HepG2 (cell line): ENCODE data around the gene DPM1. TPM values are rescaled to one million over a fixed set of nuclear protein-coding genes. Genes with fewer than 3 reads are reported as not detected.
A peak's percentile ranks its signal among the peaks of the same experiment; 100 is the strongest.

Experiments used
- ATAC-seq: fragments of 200-7000 bp; cut with Tn5 transposase; 3 replicates; pipeline ENCODE4 v1.9.1; 2020; ENCODE audit warnings: mild to moderate bottlenecking, moderate library complexity
- BruUV-seq: library from RNA; stranded (reverse); fragments of 400-500 nt; replicated peaks from 2 replicates; lab custom pipeline; 2021; lab: Mats Ljungman, UMichigan
- CTCF ChIA-PET: fragments of 300-600 bp; formaldehyde crosslinking; extraction: SDS; loops from one replicate; lab custom pipeline; 2021; ENCODE audit warnings: low total read pairs, inconsistent platforms, low intra/inter-chr PET ratio; lab: Yijun Ruan, JAX
- POLR2A ChIA-PET: fragments of 350-600 bp; sonication (Branson Sonifier 250); formaldehyde crosslinking; loops from one replicate; lab custom pipeline; 2020; ENCODE audit warnings: antibody characterized with exemption, inconsistent platforms; lab: Yijun Ruan, JAX
- DNase-seq: peaks from one replicate; pipeline ENCODE4 v3.0.0-alpha.2; 2015; ENCODE audit warnings: low spot score
- FAIRE-seq: peaks from 3 replicates; lab custom pipeline; 2011; peaks lifted over from hg19 to GRCh38; lab: Jason Lieb, UNC
- H2AFZ ChIP-seq: one replicate; pipeline ENCODE4 v1.6.1; 2011; ENCODE audit warnings: low read length, inconsistent platforms
- H3K27ac ChIP-seq: fragments of 300-600 bp; 3 replicates; pipeline ENCODE4 v1.8.0; 2011; ENCODE audit warnings: mixed run types, mild to moderate bottlenecking, mixed read lengths, low read length, inconsistent platforms; ENCODE audit not compliant: insufficient read depth; ENCODE audit errors: extremely low read length
- H3K27me3 ChIP-seq, 2 experiments: fragments of 200-600 bp in 1 of 2; 2 replicates in 1 of 2; 3 replicates in 1 of 2; pipeline versions ENCODE4 v1.6.0 to v1.8.0; 2011; ENCODE audit warnings: low read length in 2 of 2, mild to moderate bottlenecking in 2 of 2, moderate library complexity in 2 of 2, inconsistent platforms in 1 of 2; ENCODE audit not compliant: insufficient read depth in 2 of 2, control insufficient read depth in 1 of 2
- H3K36me3 ChIP-seq, 2 experiments: fragments of 200-600 bp in 1 of 2; replicated peaks in 1 of 2; 2 replicates in 1 of 2; 3 replicates in 1 of 2; pipeline versions ENCODE4 v1.5.1 to v1.8.0; 2011; ENCODE audit warnings: low read length in 2 of 2, inconsistent platforms in 1 of 2; ENCODE audit not compliant: insufficient read depth in 2 of 2, control insufficient read depth in 1 of 2
- H3K4me1 ChIP-seq: 2 replicates; pipeline ENCODE4 v1.5.1; 2012; ENCODE audit warnings: low read length, inconsistent platforms; ENCODE audit not compliant: insufficient read depth
- H3K4me2 ChIP-seq: 2 replicates; pipeline ENCODE4 v1.6.0; 2011; ENCODE audit warnings: low read depth, low read length, inconsistent platforms
- H3K4me3 ChIP-seq, 3 experiments: fragments of 200-600 bp in 1 of 3; sonication (generic), shearing (Covaris generic) in 1 of 3; replicated peaks in 1 of 3; 2 replicates each; pipeline ENCODE4 v1.5.1; 2011 to 2016; ENCODE audit warnings: low read length in 3 of 3, inconsistent platforms in 2 of 3, low read depth in 2 of 3, mild to moderate bottlenecking in 2 of 3, control low read depth in 1 of 3, mixed read lengths in 1 of 3; ENCODE audit not compliant: insufficient read depth in 1 of 3
- H3K79me2 ChIP-seq: one replicate; pipeline ENCODE4 v1.6.1; 2011; ENCODE audit warnings: low read length, inconsistent platforms; ENCODE audit not compliant: insufficient read depth
- H3K9ac ChIP-seq: 2 replicates; pipeline ENCODE4 v1.6.0; 2011; ENCODE audit warnings: mild to moderate bottlenecking, low read depth, low read length, inconsistent platforms; ENCODE audit not compliant: insufficient read depth
- H3K9me3 ChIP-seq: 2 replicates; pipeline ENCODE4 v1.5.1; 2012; ENCODE audit warnings: mild to moderate bottlenecking, low read length
- H4K20me1 ChIP-seq: 2 replicates; pipeline ENCODE4 v1.6.0; 2011; ENCODE audit warnings: inconsistent platforms, mild to moderate bottlenecking, low read length, moderate library complexity; ENCODE audit not compliant: insufficient read depth
- CREB3 ChIP-seq: sonication (generic); formaldehyde crosslinking; IDR thresholded peaks from 2 replicates; pipeline ENCODE4 v1.5.0; 2020; ENCODE audit warnings: missing genetic modification reagents
- DR1 ChIP-seq: sonication (generic); formaldehyde crosslinking; IDR thresholded peaks from 2 replicates; pipeline ENCODE4 v1.8.0; 2021; ENCODE audit warnings: mild to moderate bottlenecking, missing genetic modification reagents, inconsistent platforms
- ONECUT2 ChIP-seq: sonication (generic); formaldehyde crosslinking; IDR thresholded peaks from 2 replicates; pipeline ENCODE4 v1.4.0; 2020; ENCODE audit warnings: missing genetic modification reagents
- SNAI1 ChIP-seq: sonication (generic); formaldehyde crosslinking; IDR thresholded peaks from 2 replicates; pipeline ENCODE4 v1.5.0; 2020; ENCODE audit warnings: mild to moderate bottlenecking, missing genetic modification reagents, borderline replicate concordance
- SRSF9 ChIP-seq: fragments of 200-400 bp; formaldehyde crosslinking; IDR thresholded peaks from 2 replicates; pipeline ENCODE4 v1.6.1; 2018; ENCODE audit warnings: borderline replicate concordance, mild to moderate bottlenecking, low read depth, low read length; ENCODE audit not compliant: insufficient read depth, poor library complexity, severe bottlenecking
- ZBTB39 ChIP-seq: sonication (generic); formaldehyde crosslinking; IDR thresholded peaks from 2 replicates; pipeline ENCODE4 v1.5.0; 2020; ENCODE audit warnings: missing genetic modification reagents
- ZNF121 ChIP-seq: sonication (generic); formaldehyde crosslinking; IDR thresholded peaks from 2 replicates; pipeline ENCODE4 v1.5.0; 2020; ENCODE audit warnings: mild to moderate bottlenecking, missing genetic modification reagents
- ZNF556 ChIP-seq: sonication (generic); formaldehyde crosslinking; IDR thresholded peaks from 2 replicates; pipeline ENCODE4 v1.4.0; 2020; ENCODE audit warnings: mild to moderate bottlenecking, missing genetic modification reagents, borderline replicate concordance
- ZNF703 ChIP-seq: sonication (generic); formaldehyde crosslinking; IDR thresholded peaks from 2 replicates; pipeline ENCODE4 v1.5.1; 2020; ENCODE audit warnings: missing genetic modification reagents, mild to moderate bottlenecking, moderate library complexity, borderline replicate concordance
- ZZZ3 ChIP-seq: sonication (generic); formaldehyde crosslinking; IDR thresholded peaks from 2 replicates; pipeline ENCODE4 v1.4.0; 2020; ENCODE audit warnings: missing genetic modification reagents, mild to moderate bottlenecking, borderline replicate concordance
- WGBS: methylation state at CpG from one replicate; pipeline ENCODE4 v1.1.6; 2017; ENCODE audit warnings: low lambda C conversion rate; 5-methylcytosine and 5-hydroxymethylcytosine counted together
- in situ Hi-C: cut with HindIII; loops from 2 replicates; pipeline ENCODE4 v1.10.0; 2017; ENCODE audit warnings: low pct_unique_long_range_greater_than_20kb; ENCODE audit not compliant: extremely low pct_ligation_motif_present
- intact Hi-C: fragments of 100-400 bp; cut with micrococcal nuclease; formaldehyde crosslinking; loops from one replicate; pipeline ENCODE4 v1.10.0; 2022; ENCODE audit not compliant: unreplicated experiment
- polyA plus RNA-seq, 8 experiments: library from polyadenylated mRNA; depleted of rRNA in 3 of 8; stranded (reverse) in 7 of 8; unstranded in 1 of 8; fragments of >200 nt; fragmentation: Illumina TruSeq in 4 of 8; extraction: Trizol in 4 of 8; gene quantifications; 2 replicates each; pipeline versions ENCODE4 v1.2.1 to v1.2.3, GENCODE V29; 2011 to 2016; ENCODE audit warnings: low read depth in 4 of 8, missing spikeins in 1 of 8, mixed read lengths in 1 of 8; ENCODE audit not compliant: insufficient read depth in 1 of 8
- total RNA-seq, 5 experiments: library from RNA; depleted of rRNA; stranded (reverse); fragments of >200 nt; fragmentation: Illumina TruSeq; extraction: Trizol; gene quantifications; 2 replicates each; pipeline ENCODE4 v1.2.3, GENCODE V29; 2016; ENCODE audit warnings: low read depth in 1 of 5
- TF ChIP-seq, protein P1 (sequence below): sonication (generic); formaldehyde crosslinking; IDR thresholded peaks from 2 replicates; pipeline ENCODE4 v1.4.0; 2020; ENCODE audit warnings: missing genetic modification reagents, mild to moderate bottlenecking, borderline replicate concordance
- TF ChIP-seq, protein P2 (sequence below): sonication (generic); formaldehyde crosslinking; IDR thresholded peaks from 2 replicates; pipeline ENCODE4 v1.4.0; 2020; ENCODE audit warnings: missing genetic modification reagents
- TF ChIP-seq, protein P3 (sequence below): sonication (generic); formaldehyde crosslinking; IDR thresholded peaks from 2 replicates; pipeline ENCODE4 v1.4.0; 2020; ENCODE audit warnings: missing genetic modification reagents

DPM1 gene
- total and polyA plus RNA-seq, 2 of the 13 experiments (the other 11 are each of a cell fraction or from before 2014, with no cell fraction given), result 83.2 to 161 TPM

- TF ChIP-seq ZNF703 (no peak), SRSF9 (no peak)
Measured at GRCh38 chr20:50919567-50919966, 38.8 kb downstream of the DPM1 start (continued).

DNA sequence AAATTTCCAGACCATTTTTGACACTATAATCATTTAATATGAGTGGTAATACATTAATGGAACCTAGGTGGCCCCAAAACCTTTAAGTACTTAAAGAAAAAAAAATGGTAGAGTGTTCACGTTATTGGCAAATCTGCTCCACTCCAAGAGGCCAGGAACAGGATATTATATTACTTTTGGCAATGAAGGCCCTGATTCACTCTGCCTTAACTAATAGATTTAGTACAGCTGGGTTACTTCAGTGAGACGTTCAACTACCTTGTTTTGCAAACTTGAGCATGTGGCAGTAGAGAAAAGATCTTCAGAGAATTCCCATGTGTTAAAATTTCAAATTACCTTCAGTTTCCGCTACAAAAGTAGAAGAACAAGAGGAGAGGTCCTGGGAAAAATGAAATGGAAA is 39.9 kb downstream of the DPM1 start:
- ATAC-seq (no peak), DNase-seq (no peak), FAIRE-seq (no peak)
- in situ Hi-C loops (no loop called here), intact Hi-C loops (no loop called here)
- Histone ChIP-seq H4K20me1 (peaks cover 71% of the 10 kb centered on the region), H3K4me2 (no peak overlapping the region), H3K79me2 (peaks cover 95% of the 10 kb centered on the region), H3K27me3 (no peaks in the 10 kb centered on the region), H3K36me3 (peaks cover 7 to 41% of the 10 kb centered on the region in 2 experiments), H2AFZ (no peak overlapping the region), H3K4me3 (no peak overlapping the region), H3K27ac (no peak overlapping the region), H3K9me3 (no peaks in the 10 kb centered on the region), H3K4me1 (no peaks in the 10 kb centered on the region), H3K9ac (no peak overlapping the region)
- 94% methylated on average over 3 of the region's 3 CpGs for WGBS
- ChIA-PET CTCF (no interaction called here), POLR2A (no interaction called here)
- TSS peak; percentile 1 for BruUV-seq
- TF ChIP-seq ZZZ3 (CRISPR knock-in tag), result no peak
- TF ChIP-seq, protein P1, sequence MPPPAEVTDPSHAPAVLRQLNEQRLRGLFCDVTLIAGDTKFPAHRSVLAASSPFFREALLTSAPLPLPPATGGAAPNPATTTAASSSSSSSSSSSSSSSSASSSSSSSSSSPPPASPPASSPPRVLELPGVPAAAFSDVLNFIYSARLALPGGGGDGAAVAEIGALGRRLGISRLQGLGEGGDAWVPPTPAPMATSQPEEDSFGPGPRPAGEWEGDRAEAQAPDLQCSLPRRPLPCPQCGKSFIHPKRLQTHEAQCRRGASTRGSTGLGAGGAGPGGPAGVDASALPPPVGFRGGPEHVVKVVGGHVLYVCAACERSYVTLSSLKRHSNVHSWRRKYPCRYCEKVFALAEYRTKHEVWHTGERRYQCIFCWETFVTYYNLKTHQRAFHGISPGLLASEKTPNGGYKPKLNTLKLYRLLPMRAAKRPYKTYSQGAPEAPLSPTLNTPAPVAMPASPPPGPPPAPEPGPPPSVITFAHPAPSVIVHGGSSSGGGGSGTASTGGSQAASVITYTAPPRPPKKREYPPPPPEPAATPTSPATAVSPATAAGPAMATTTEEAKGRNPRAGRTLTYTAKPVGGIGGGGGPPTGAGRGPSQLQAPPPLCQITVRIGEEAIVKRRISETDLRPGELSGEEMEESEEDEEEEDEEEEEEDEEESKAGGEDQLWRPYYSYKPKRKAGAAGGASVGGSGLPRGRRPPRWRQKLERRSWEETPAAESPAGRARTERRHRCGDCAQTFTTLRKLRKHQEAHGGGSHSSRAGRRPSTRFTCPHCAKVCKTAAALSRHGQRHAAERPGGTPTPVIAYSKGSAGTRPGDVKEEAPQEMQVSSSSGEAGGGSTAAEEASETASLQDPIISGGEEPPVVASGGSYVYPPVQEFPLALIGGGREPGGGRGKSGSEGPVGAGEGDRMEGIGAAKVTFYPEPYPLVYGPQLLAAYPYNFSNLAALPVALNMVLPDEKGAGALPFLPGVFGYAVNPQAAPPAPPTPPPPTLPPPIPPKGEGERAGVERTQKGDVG (CRISPR knock-in tag), result no peak
- no peak for TF ChIP-seq DR1 (CRISPR knock-in tag)
- no peak for TF ChIP-seq ZNF121 (CRISPR knock-in tag)
- no peak for TF ChIP-seq ZNF556
- TF ChIP-seq, protein P2, sequence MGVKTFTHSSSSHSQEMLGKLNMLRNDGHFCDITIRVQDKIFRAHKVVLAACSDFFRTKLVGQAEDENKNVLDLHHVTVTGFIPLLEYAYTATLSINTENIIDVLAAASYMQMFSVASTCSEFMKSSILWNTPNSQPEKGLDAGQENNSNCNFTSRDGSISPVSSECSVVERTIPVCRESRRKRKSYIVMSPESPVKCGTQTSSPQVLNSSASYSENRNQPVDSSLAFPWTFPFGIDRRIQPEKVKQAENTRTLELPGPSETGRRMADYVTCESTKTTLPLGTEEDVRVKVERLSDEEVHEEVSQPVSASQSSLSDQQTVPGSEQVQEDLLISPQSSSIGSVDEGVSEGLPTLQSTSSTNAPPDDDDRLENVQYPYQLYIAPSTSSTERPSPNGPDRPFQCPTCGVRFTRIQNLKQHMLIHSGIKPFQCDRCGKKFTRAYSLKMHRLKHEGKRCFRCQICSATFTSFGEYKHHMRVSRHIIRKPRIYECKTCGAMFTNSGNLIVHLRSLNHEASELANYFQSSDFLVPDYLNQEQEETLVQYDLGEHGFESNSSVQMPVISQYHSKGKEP (CRISPR knock-in tag), result no peak
- TF ChIP-seq, protein P3, sequence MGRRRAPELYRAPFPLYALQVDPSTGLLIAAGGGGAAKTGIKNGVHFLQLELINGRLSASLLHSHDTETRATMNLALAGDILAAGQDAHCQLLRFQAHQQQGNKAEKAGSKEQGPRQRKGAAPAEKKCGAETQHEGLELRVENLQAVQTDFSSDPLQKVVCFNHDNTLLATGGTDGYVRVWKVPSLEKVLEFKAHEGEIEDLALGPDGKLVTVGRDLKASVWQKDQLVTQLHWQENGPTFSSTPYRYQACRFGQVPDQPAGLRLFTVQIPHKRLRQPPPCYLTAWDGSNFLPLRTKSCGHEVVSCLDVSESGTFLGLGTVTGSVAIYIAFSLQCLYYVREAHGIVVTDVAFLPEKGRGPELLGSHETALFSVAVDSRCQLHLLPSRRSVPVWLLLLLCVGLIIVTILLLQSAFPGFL (CRISPR knock-in tag), result no peak
- no peak for TF ChIP-seq ZBTB39
- no peak for TF ChIP-seq SNAI1 (CRISPR knock-in tag)
- no peak for TF ChIP-seq CREB3 (CRISPR knock-in tag)
- TF ChIP-seq ONECUT2 (CRISPR knock-in tag), result no peak
